Right lobe of liver (tissue), 6 donors: Measurements from ENCODE around the gene SERP2. TPM values are rescaled to one million over a fixed set of nuclear protein-coding genes. Genes with fewer than 3 reads are reported as not detected.

Source experiments
- ATAC-seq, 4 donors: fragments of 200-7000 bp; cut with Tn5 transposase; one replicate each; pipeline ENCODE4 v1.9.1; 2020; ENCODE audit warnings: mild to moderate bottlenecking in 4 of 4, moderate library complexity in 4 of 4
- DNase-seq, 3 donors: peaks; one replicate each; pipeline ENCODE4 v3.0.0-alpha.2; 2020
- H3K27ac ChIP-seq, 3 donors: fragments of 200-600 bp; one replicate each; pipeline ENCODE4 v1.8.0; 2022
- H3K27me3 ChIP-seq, 2 donors: fragments of 200-600 bp; one replicate each; pipeline ENCODE4 v1.8.0; 2022
- H3K36me3 ChIP-seq, 4 donors: fragments of 200-600 bp; sonication (generic) in 1 of 4; one replicate each; pipeline versions ENCODE4 v1.5.1 to v1.8.0; 2017 to 2022; ENCODE audit warnings: control low read depth in 1 of 4
- H3K4me1 ChIP-seq, 4 donors: fragments of 200-600 bp; sonication (generic) in 1 of 4; one replicate each; pipeline versions ENCODE4 v1.5.1 to v1.8.0; 2017 to 2022; ENCODE audit warnings: control low read depth in 1 of 4
- H3K4me3 ChIP-seq, 3 donors: fragments of 200-600 bp; one replicate each; pipeline ENCODE4 v1.8.0; 2022
- H3K9me3 ChIP-seq, 4 donors: fragments of 200-600 bp; sonication (generic) in 1 of 4; one replicate each; pipeline versions ENCODE4 v1.5.1 to v1.8.0; 2017 to 2022; ENCODE audit warnings: control low read depth in 1 of 4
- POLR2A ChIP-seq: fragments of 450-650 bp; IDR thresholded peaks from one replicate; pipeline ENCODE4 v1.6.1; 2017; ENCODE audit warnings: antibody characterized with exemption, mild to moderate bottlenecking
- WGBS: methylation state at CpG from one replicate; pipeline ENCODE4 v1.1.6; 2018; ENCODE audit warnings: low coverage, low lambda C conversion rate; ENCODE audit not compliant: insufficient coverage; ENCODE audit errors: missing lambda C conversion rate; 5-methylcytosine and 5-hydroxymethylcytosine counted together
- intact Hi-C, 2 donors: fragments of 100-400 bp; cut with DNase I; formaldehyde crosslinking; loops; one replicate each; pipeline versions ENCODE4 v1.11.2 to v1.14.1; 2022
- total RNA-seq, 6 experiments: library from RNA; depleted of rRNA in 2 of 6; stranded (reverse); fragments of >200 nt in 2 of 6; fragmentation: NEBNext Ultra II Directional in 3 of 6; extraction: Animal tissue kit (Norgen Biotek cat#: 25700) in 3 of 6; gene quantifications; one replicate each; pipeline versions ENCODE4 v1.1.0 to v1.2.4, GENCODE V29; 2016 to 2023
- TF ChIP-seq, protein P1 (sequence below), 4 donors: fragments of 200-600 bp in 3 of 4; fragments of 450-650 bp in 1 of 4; IDR thresholded peaks; one replicate each; pipeline versions ENCODE4 v1.5.1 to v1.8.0; 2016 to 2022; ENCODE audit warnings: antibody characterized with exemption in 4 of 4, mild to moderate bottlenecking in 2 of 4
- donor health status: DM: no; HTN: yes; CAD: no.
- donor health status: DM: no; HTN: no; CAD: no.
- donor health status: DM: no; HTN: no; CAD: no.
- donor health status: DM: no; HTN: yes; CAD: no.
- donor health status: DM: no; HTN: yes; CAD: no.

Gene SERP2
- total RNA-seq, 6 experiments from 2014 or later: 2.1 to 9.0 (median 2.8) TPM

DNA sequence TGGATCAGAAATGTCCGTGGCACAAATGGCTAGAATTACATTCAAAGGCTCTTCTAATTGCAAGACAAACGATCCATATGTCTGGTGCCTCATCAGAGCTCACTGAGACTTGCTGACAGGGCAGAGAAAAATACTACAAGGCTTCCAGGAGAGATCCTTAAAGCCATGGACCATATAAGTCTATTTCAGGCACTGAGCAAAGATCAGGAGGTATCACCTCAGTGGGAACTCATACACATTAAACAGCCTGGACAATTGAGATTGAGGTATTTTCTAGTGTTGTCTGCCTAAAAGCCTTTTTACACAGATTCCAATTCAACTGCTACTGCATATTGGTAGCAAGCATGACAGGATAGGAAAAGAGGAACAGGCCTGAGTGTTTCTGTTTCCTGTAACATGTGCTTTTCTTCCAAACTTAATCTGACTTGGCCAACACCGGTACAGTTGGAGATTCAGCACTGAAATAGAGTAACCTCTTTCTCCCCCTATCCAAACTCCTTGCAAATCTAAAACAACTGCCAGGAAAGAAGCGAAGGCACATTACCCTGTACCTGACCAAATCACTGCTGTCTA lies 65.9 kb downstream of the SERP2 start:
- DNase-seq (no peak), ATAC-seq (no peak)
- Histone ChIP-seq H3K9me3 (no peaks in the 10 kb centered on the region), H3K27me3 (no peaks in the 10 kb centered on the region), H3K27ac (no peak overlapping the region), H3K4me3 (no peak overlapping the region), H3K36me3 (no peaks in the 10 kb centered on the region), H3K4me1 (peaks cover 0 to 9% (median 3%) of the 10 kb centered on the region in 4 donors)
- no peak for TF ChIP-seq POLR2A
- TF ChIP-seq, protein P1, sequence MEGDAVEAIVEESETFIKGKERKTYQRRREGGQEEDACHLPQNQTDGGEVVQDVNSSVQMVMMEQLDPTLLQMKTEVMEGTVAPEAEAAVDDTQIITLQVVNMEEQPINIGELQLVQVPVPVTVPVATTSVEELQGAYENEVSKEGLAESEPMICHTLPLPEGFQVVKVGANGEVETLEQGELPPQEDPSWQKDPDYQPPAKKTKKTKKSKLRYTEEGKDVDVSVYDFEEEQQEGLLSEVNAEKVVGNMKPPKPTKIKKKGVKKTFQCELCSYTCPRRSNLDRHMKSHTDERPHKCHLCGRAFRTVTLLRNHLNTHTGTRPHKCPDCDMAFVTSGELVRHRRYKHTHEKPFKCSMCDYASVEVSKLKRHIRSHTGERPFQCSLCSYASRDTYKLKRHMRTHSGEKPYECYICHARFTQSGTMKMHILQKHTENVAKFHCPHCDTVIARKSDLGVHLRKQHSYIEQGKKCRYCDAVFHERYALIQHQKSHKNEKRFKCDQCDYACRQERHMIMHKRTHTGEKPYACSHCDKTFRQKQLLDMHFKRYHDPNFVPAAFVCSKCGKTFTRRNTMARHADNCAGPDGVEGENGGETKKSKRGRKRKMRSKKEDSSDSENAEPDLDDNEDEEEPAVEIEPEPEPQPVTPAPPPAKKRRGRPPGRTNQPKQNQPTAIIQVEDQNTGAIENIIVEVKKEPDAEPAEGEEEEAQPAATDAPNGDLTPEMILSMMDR (IDR thresholded peaks at IDR 0.05): no peak
- intact Hi-C loops: no loop called here
- WGBS: 34% methylated on average over 4 of the region's 4 CpGs

DNA sequence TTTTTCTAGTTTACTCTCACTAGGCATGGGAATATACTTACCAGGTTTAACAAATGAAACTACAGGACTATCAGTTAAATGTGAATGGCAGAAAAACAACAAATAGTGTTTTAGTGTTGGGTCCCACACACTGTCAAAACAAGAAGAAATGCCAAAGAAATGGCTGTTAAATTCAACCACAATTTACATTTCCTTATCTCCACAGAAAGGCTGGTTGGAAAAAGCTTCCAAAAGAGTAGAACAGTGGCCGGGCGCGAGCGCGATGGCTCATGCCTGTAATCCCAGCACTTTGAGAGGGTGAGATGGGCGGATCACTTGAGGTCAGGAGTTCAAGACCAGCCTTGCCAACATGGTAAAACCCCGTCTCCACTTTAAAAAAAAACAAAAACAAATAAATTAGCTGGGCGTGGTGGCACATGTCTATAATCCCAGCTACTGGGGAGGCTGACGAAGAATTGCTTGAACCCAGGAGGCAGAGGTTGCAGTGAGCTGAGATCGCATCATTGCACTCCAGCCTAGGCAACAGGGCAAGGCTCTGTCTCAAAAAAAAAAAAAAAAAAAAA lies 66.5 kb downstream of the SERP2 start:
- DNase-seq (no peak), ATAC-seq (no peak)
- Histone ChIP-seq H3K36me3 (no peaks in the 10 kb centered on the region), H3K9me3 (no peaks in the 10 kb centered on the region), H3K4me3 (no peak overlapping the region), H3K27ac (no peak overlapping the region), H3K27me3 (no peaks in the 10 kb centered on the region), H3K4me1 (peaks cover 0 to 8% (median 3%) of the 10 kb centered on the region in 4 donors)
- 73% methylated on average over 10 of the region's 10 CpGs for WGBS
- no peak for TF ChIP-seq POLR2A
- TF ChIP-seq, protein P1 (IDR thresholded peaks at IDR 0.05): no peak
- intact Hi-C loops: no loop called here

Other genes with a start within 250 kb of the SERP2 start
- gene TSC22D1, start 202.5 kb downstream of the SERP2 start, total RNA-seq: 10 to 100 TPM; 21.2 to 44.4 (median 27.9) TPM